COR-L47 (cell line): ENCODE measurements around the gene MPP3.
A peak's percentile ranks its signal among the peaks of the same experiment; 100 is the strongest.

Experiments
- DNase-seq: peaks from one replicate; lab custom pipeline; 2025; lab: John Stamatoyannopoulos, UW

MPP3 gene

DNA sequence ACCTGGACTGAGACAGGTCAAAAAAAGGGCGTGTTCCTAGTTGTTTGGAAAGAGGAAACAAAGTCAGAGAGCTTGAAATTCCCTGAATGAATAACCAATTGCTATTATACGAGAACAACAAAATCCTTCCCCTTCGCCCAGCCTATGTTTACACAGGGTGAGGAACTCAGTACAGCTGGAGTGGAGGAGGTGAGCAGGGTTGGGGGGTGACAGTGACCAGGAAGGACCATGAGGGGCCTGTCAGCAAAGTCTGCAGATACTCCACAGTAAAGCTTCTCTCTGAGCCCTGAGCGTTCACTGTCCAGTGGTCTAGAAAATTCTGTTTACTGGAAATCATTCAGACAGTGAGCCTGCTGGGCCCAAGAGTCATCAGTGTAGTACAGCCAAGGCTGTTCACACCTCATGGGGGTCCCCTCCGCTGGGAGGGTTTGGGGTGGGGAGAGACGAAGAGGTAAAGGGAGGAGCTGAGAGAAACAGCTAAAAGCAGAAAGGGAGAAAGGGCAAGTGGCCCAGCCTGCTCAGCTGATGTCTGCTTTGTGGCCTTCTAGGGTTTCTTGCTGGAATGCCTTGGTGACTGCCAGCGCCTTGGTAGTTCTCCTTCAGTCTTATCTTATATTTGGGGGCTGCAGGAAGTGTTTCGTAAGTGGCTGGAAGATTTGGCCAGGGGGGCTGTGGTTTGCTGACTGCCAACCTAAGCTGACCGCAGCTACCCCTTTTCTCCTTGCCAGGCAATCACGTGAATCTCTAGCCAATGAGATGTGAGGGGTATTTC is 59.9 kb downstream of the MPP3 start:
- no peak for DNase-seq

- no peak for DNase-seq
Measured at GRCh38 chr17:43771463-43771862, 61.5 kb downstream of the MPP3 start.

GRCh38 chr17:43770957-43771356 is 62.0 kb downstream of the MPP3 start:
- DNase-seq: no peak

DNA sequence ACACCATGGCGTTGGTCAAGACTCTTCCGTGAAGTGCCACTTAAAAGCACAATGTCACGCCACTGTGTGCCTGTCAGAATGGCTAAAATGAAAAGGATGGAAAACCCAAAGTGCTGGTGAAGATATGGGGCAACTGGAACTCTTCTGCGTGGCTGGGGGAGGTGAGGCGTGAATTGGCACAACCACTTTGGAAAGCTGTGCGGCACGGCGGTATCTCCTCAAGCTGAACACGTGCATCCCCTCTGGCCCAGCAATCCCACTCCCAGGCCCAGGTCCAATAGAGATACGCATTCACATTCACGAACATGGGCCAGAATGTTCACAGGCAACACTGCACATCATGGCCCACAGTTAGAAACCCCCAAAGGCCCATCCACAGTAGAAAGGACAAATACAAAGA is 63.1 kb downstream of the MPP3 start:
- DNase-seq: no peak

GRCh38 chr17:43769426-43769825 is 63.5 kb downstream of the MPP3 start:
- no peak for DNase-seq

DNA sequence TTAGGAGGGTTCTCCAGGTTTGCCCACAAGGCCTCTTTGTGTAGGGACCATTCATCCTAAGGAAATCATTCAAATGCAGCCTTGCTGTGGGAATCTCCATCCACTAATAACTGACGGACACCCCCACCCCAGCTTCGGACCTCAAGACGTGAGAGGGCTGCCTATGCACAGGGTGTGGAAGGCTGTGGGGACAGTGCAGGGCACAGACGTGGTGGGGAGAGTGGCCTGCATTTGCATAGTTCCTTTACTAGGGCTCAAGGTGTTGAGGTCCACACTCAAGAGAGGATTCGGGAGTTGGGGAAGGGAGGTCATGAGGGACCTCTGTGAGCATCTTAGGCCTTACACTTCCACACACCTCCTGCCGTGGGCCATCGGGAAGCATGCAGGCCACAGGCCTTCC is 64.0 kb downstream of the MPP3 start:
- DNase-seq: no peak

GRCh38 chr17:43768382-43768781 is 64.6 kb downstream of the MPP3 start:
- no peak for DNase-seq

GRCh38 chr17:43767713-43768059 is 65.3 kb downstream of the MPP3 start:
- DNase-seq: no peak

- no peak for DNase-seq
Measured at GRCh38 chr17:43767053-43767712, 65.8 kb downstream of the MPP3 start.

- DNase-seq: peak; percentile 23
Measured at GRCh38 chr17:43766413-43767052, 66.4 kb downstream of the MPP3 start.

DNA sequence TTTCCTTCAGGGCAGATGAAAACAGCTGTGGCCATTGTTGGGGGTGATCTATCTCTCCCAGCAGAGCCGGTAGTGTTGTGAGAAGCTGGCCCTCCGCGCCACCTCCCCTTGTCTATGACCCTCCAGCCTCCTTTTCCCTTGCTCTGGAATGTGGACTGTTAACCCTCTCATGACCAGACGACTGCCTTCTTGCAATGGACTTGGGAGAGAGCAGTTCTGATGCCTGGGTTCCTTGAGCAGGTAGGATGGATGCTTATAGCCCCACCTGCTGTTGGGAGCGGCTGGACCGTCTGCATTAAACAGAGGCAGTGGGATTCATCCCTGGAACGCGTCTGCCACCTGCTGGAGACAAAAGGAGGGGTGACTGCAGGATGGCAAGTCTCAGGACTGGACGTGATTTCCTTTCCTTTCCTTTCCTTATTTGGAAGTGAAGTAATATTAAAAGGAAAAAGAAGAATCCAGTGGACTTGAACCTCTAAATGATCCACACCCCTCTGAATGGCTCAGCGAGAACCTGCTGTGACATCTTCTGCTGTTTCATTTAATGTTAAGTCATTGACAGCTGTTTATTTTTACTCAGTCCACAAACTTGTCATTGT is 72.6 kb downstream of the MPP3 start:
- peak; percentile 83 for DNase-seq

DNA sequence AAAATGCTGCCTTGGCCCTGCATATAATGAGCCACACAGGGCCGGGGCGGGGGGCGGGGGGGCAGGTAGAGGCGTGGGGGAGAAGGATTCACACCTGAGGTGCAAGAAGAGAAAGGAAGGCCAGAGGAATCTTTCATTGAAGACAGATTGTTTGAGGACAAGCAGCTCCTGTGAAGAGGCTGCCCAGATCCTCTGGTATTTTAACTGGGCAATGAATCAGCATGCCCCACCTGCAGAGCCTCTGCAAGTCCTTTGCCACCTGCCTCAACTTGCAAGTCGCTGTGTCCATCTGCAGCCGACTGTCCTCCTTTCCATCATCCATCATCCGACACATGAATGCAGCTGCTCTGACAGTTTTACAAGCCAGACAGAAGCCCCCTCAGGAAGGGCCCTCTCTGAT is 73.1 kb downstream of the MPP3 start:
- no peak for DNase-seq

- DNase-seq: no peak
Measured at GRCh38 chr17:43758497-43759174, 74.3 kb downstream of the MPP3 start, which contains the start of gene SOST. TSS of gene SOST (minus strand) at chr17:43758791. CDS start at chr17:43758741, 50 bp downstream.

GRCh38 chr17:43758086-43758485 is 74.9 kb downstream of the MPP3 start:
- no peak for DNase-seq

GRCh38 chr17:43757171-43757660 is 75.7 kb downstream of the MPP3 start:
- no peak for DNase-seq

- no peak for DNase-seq
Measured at GRCh38 chr17:43756201-43756600, 76.7 kb downstream of the MPP3 start.

- no peak for DNase-seq
Measured at GRCh38 chr17:43755389-43755875, 77.5 kb downstream of the MPP3 start.

DNA sequence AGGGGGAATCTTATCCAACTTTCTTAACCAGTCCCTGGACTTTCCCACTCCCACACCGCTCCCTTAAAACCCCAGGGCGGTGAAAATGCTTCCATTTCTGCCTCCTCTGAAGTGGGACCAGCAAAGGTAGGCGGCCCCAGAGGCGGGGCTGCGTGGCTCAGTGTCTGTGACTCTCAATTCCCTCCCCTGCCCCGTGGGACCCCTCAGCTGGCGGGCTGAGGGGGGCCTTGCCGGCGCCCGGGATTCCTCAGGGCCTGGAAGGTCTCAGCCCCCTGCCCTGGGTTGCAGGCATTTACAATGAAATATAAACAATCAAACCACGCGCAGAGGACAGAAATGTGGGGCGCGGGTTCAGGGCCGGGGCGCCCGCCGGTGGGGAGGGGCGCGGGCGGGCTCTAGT is 78.0 kb downstream of the MPP3 start:
- no peak for DNase-seq

DNA sequence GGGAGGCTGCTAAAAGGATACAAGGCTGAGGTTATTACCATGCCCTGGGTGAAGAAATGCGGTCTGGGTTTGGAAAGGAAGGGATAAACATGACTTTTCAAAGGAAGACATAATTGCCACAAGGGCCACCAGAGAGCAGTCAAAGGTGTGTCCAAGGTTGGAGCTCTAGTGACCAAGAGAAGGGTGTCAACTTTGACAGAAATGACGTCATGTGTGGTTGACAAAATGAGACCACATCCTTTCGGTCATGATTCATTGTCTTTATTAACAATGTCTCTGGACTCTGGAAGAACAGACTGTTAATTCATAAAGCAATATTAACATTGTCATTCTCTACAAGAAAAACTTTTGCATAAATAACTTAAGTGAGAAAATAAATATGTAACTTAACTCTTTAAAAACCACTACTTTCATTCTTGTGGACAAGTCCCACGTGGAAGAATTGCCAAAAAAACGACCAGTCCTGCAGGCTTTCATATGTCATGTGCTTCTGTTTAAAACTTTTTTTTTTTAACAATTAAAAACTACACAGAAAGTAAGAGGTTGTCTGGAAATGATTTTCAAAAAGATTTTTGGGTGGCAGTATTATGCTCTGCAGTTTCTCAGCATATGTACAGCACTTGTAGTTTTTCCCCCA is 79.3 kb downstream of the MPP3 start:
- no peak for DNase-seq
